Measurements from ENCODE around the gene EMC7. TPM values are rescaled to one million over a fixed set of nuclear protein-coding genes. Genes with fewer than 3 reads are reported as not detected.
A peak's percentile ranks its signal among the peaks of the same experiment; 100 is the strongest.

Gene EMC7
- total and polyA plus RNA-seq, 2 of the 13 experiments (the other 11 are each of a cell fraction or from before 2014, with no cell fraction given), result 46.8 to 113 TPM

DNA sequence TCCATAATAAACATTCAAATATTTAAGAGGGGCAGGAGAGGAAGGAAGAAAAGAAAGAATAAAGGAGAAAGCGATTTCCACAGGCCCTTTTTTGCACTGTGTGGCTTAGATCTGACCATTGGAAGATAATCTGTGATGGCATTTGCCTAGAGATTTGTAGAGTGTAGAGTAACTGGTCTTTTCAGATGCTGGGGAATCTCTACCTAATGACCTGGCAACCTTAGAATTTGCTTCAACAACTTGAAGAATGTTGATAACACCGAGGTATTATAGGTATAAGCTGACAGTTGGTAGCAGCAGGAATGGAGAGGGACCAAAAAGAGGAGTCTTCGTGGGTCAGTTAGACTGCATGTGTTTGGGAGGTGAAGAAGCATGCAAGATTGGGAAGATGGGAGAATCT lies 41.7 kb downstream of the EMC7 start:
- H2AFZ ChIP-seq (ENCODE audit: low read length), result no peak overlapping the region
- ChIA-PET CTCF (ENCODE audit: low intra/inter-chr PET ratio, low total read pairs) (no interaction called here), POLR2A (no interaction called here)
- TF ChIP-seq, protein P1, sequence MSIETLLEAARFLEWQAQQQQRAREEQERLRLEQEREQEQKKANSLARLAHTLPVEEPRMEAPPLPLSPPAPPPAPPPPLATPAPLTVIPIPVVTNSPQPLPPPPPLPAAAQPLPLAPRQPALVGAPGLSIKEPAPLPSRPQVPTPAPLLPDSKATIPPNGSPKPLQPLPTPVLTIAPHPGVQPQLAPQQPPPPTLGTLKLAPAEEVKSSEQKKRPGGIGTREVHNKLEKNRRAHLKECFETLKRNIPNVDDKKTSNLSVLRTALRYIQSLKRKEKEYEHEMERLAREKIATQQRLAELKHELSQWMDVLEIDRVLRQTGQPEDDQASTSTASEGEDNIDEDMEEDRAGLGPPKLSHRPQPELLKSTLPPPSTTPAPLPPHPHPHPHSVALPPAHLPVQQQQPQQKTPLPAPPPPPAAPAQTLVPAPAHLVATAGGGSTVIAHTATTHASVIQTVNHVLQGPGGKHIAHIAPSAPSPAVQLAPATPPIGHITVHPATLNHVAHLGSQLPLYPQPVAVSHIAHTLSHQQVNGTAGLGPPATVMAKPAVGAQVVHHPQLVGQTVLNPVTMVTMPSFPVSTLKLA (IDR thresholded peaks at IDR 0.05), result 0 out of 2 replicates have a peak, but pooled peaks have one; percentile 7
- no peak for TF ChIP-seq PCBP2 (optimal IDR thresholded peaks at IDR 0.05; ENCODE audit: low read depth, low read length, poor library complexity, severe bottlenecking)
- FAIRE-seq, result no peak
- WGBS (ENCODE audit: low lambda C conversion rate), result 2% methylated on average over 3 of the region's 3 CpGs
- no peaks in the 10 kb centered on the region for H3K27me3 ChIP-seq (ENCODE audit: control insufficient read depth in 1 of 2, insufficient read depth in 2 of 2, low read length in 2 of 2)
- DNase-seq (ENCODE audit: low spot score), result no peak
- no peak overlapping the region for H3K9ac ChIP-seq (ENCODE audit: insufficient read depth, low read depth, low read length)
- no peaks in the 10 kb centered on the region for H3K9me3 ChIP-seq (ENCODE audit: low read length)
- H3K4me3 ChIP-seq (replicated peaks in 1 of 3; ENCODE audit: insufficient read depth in 1 of 3, low read depth in 2 of 3, low read length in 3 of 3), result no peak overlapping the region
- no peak overlapping the region for H3K27ac ChIP-seq (ENCODE audit: extremely low read length, insufficient read depth, low read length)
- peaks cover 8% of the 10 kb centered on the region; the same call in 1 of the 2 replicates for H3K4me1 ChIP-seq (ENCODE audit: insufficient read depth, low read length)
- in situ Hi-C loops (cut with HindIII; ENCODE audit: extremely low pct_ligation_motif_present, low pct_unique_long_range_greater_than_20kb) (loop anchor here (25.0 kb wide), 2 partner anchors 302 to 527 kb away; partner anchors contain the start of genes GOLGA8B and LPCAT4), intact Hi-C loops (cut with micrococcal nuclease; ENCODE audit: unreplicated experiment) (loop anchor here (5.0 kb wide), 1 partner anchor 57 kb away; no protein-coding TSS in a partner anchor)
- no peaks in the 10 kb centered on the region for H3K79me2 ChIP-seq (ENCODE audit: insufficient read depth, low read length)
- no peak overlapping the region for H3K4me2 ChIP-seq (ENCODE audit: low read depth, low read length)
- no peak for ATAC-seq
- H3K36me3 ChIP-seq (replicated peaks in 1 of 2; ENCODE audit: control insufficient read depth in 1 of 2, insufficient read depth in 2 of 2, low read length in 2 of 2), result no peaks in the 10 kb centered on the region
- no peaks in the 10 kb centered on the region for H4K20me1 ChIP-seq (ENCODE audit: insufficient read depth, low read length)
- BruUV-seq (replicated peaks), result no TSS peak

DNA sequence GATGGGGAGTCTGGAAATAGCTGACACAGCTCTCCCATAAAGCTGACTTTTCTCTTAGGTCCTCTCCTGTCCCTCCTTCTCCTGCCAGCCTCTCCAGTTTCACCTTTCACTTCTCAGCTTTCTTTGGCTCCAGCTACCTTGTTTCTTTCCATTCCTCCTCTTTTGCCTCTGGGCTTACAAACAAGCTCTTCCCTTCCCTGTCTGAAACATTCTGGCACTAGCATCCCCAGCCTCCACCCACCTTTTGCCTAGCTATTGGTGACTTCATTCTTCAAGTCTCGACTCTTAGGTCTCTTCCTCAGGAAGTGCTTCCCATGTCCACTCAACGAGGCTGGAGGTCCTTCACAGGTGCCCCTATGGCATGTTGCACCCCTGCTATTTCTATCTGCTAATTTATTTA lies 42.2 kb downstream of the EMC7 start:
- ATAC-seq (no peak), FAIRE-seq (no peak), DNase-seq (ENCODE audit: low spot score) (no peak)
- H3K4me3 ChIP-seq (replicated peaks in 1 of 3; ENCODE audit: insufficient read depth in 1 of 3, low read depth in 2 of 3, low read length in 3 of 3), result no peak overlapping the region
- no peaks in the 10 kb centered on the region for H3K36me3 ChIP-seq (replicated peaks in 1 of 2; ENCODE audit: control insufficient read depth in 1 of 2, insufficient read depth in 2 of 2, low read length in 2 of 2)
- no peaks in the 10 kb centered on the region for H4K20me1 ChIP-seq (ENCODE audit: insufficient read depth, low read length)
- BruUV-seq (replicated peaks), result no TSS peak
- no peak overlapping the region for H2AFZ ChIP-seq (ENCODE audit: low read length)
- 0% methylated on average over 2 of the region's 2 CpGs for WGBS (ENCODE audit: low lambda C conversion rate)
- no peaks in the 10 kb centered on the region for H3K9me3 ChIP-seq (ENCODE audit: low read length)
- H3K4me2 ChIP-seq (ENCODE audit: low read depth, low read length), result no peak overlapping the region
- no peaks in the 10 kb centered on the region for H3K79me2 ChIP-seq (ENCODE audit: insufficient read depth, low read length)
- peaks cover 8% of the 10 kb centered on the region; the same call in 1 of the 2 replicates for H3K4me1 ChIP-seq (ENCODE audit: insufficient read depth, low read length)
- no peak overlapping the region for H3K27ac ChIP-seq (ENCODE audit: extremely low read length, insufficient read depth, low read length)
- H3K9ac ChIP-seq (ENCODE audit: insufficient read depth, low read depth, low read length), result no peak overlapping the region
- 0 out of 2 replicates have a peak, but pooled peaks have one; percentile 33 for TF ChIP-seq MAFF (IDR thresholded peaks at IDR 0.05; ENCODE audit: low read depth, low read length)
- TF ChIP-seq, protein P2, sequence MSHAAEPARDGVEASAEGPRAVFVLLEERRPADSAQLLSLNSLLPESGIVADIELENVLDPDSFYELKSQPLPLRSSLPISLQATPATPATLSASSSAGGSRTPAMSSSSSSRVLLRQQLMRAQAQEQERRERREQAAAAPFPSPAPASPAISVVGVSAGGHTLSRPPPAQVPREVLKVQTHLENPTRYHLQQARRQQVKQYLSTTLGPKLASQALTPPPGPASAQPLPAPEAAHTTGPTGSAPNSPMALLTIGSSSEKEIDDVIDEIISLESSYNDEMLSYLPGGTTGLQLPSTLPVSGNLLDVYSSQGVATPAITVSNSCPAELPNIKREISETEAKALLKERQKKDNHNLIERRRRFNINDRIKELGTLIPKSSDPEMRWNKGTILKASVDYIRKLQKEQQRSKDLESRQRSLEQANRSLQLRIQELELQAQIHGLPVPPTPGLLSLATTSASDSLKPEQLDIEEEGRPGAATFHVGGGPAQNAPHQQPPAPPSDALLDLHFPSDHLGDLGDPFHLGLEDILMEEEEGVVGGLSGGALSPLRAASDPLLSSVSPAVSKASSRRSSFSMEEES (CRISPR knock-in tag; IDR thresholded peaks at IDR 0.05), result no peak
- TF ChIP-seq MAFK (conservative IDR thresholded peaks at IDR 0.05 in 1 of 2, IDR thresholded peaks at IDR 0.05 in 1 of 2; ENCODE audit: low read length in 2 of 2), result peak in 1 of 2 experiments; percentile 55; a peak in 2 of 4 replicates
- CTCF ChIA-PET (ENCODE audit: low intra/inter-chr PET ratio, low total read pairs), result no interaction called here
- intact Hi-C loops (cut with micrococcal nuclease; ENCODE audit: unreplicated experiment) (loop anchor here (5.0 kb wide), 1 partner anchor 58 kb away; no protein-coding TSS in a partner anchor), in situ Hi-C loops (cut with HindIII; ENCODE audit: extremely low pct_ligation_motif_present, low pct_unique_long_range_greater_than_20kb) (loop anchor here (25.0 kb wide), 2 partner anchors 303 to 528 kb away; partner anchors contain the start of genes GOLGA8B and LPCAT4)
- POLR2A ChIA-PET, result no interaction called here
- H3K27me3 ChIP-seq (ENCODE audit: control insufficient read depth in 1 of 2, insufficient read depth in 2 of 2, low read length in 2 of 2), result no peaks in the 10 kb centered on the region

Measured in HepG2 (cell line).